Measurements from ENCODE around the gene DNAJC3. TPM values are rescaled to one million over a fixed set of nuclear protein-coding genes. Genes with fewer than 3 reads are reported as not detected.

Gene DNAJC3
- total RNA-seq, 1 donor from 2014 or later = 21.4 TPM

Small RNA genes within 50 kb of the gene (small RNA-seq; reads per million reads assigned to genes)
- gene HMGN1P24 (ENCODE audit: low replicate concordance) = not detected

Other genes with a start within 250 kb of the DNAJC3 start
- gene CLDN10, start 124.4 kb upstream of the DNAJC3 start, total RNA-seq = 3.7 TPM
- gene DZIP1, start 32.4 kb upstream of the DNAJC3 start, total RNA-seq = 47.2 TPM

All from temporal lobe (tissue), 2 donors.